ENCODE results near the gene SLC41A3. TPM values are rescaled to one million over a fixed set of nuclear protein-coding genes. Genes with fewer than 3 reads are reported as not detected.
A peak's percentile ranks its signal among the peaks of the same experiment; 100 is the strongest.

The SLC41A3 gene
- total RNA-seq, 1 donor from 2014 or later: 62.9 TPM

- H3K27ac ChIP-seq: no peak overlapping the region
- H3K4me3 ChIP-seq: no peak overlapping the region
- TF ChIP-seq, protein P1, sequence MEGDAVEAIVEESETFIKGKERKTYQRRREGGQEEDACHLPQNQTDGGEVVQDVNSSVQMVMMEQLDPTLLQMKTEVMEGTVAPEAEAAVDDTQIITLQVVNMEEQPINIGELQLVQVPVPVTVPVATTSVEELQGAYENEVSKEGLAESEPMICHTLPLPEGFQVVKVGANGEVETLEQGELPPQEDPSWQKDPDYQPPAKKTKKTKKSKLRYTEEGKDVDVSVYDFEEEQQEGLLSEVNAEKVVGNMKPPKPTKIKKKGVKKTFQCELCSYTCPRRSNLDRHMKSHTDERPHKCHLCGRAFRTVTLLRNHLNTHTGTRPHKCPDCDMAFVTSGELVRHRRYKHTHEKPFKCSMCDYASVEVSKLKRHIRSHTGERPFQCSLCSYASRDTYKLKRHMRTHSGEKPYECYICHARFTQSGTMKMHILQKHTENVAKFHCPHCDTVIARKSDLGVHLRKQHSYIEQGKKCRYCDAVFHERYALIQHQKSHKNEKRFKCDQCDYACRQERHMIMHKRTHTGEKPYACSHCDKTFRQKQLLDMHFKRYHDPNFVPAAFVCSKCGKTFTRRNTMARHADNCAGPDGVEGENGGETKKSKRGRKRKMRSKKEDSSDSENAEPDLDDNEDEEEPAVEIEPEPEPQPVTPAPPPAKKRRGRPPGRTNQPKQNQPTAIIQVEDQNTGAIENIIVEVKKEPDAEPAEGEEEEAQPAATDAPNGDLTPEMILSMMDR (IDR thresholded peaks at IDR 0.05): no peak
- TF ChIP-seq POLR2A (IDR thresholded peaks at IDR 0.05): no peak
- no peak for TF ChIP-seq POLR2AphosphoS5 (IDR thresholded peaks at IDR 0.05; ENCODE audit: insufficient read depth in 1 of 2, low read depth in 1 of 2)
- no peaks in the 10 kb centered on the region for H3K4me1 ChIP-seq
- peak in 1 of 2 donors; percentile 72 for DNase-seq (ENCODE audit: extremely low spot score in 2 of 2)
- H3K27me3 ChIP-seq: no peaks in the 10 kb centered on the region
- intact Hi-C loops (cut with DNase I): no loop called here
- peaks cover 0 to 32% of the 10 kb centered on the region in 2 donors for H3K36me3 ChIP-seq
- H3K9me3 ChIP-seq: no peaks in the 10 kb centered on the region
Measured at GRCh38 chr3:126015075-126015474, 68.8 kb downstream of the SLC41A3 start.

DNA sequence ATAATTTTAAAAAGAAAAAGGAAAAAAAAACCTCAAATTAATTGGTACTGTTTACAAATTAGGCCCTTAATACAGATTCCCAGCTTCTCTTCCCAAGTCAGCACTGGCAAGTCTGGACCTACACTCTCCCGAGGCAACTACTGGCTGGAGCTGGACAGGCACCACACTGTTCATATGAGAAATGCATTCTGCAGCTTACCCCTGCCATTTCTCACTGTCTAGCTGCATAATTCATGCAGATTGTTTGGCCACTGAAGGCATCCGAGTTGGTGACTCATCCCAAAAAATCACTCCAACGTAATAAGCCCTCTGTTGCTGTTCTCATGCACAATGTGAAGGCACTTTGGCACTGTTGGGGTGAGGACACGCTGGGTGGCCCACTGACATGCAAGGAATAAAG lies 69.7 kb downstream of the SLC41A3 start:
- peak; percentile 60 to 74 for DNase-seq (ENCODE audit: extremely low spot score in 2 of 2)
- intact Hi-C loops (cut with DNase I): no loop called here
- H3K36me3 ChIP-seq: peaks cover 0 to 32% of the 10 kb centered on the region in 2 donors

DNA sequence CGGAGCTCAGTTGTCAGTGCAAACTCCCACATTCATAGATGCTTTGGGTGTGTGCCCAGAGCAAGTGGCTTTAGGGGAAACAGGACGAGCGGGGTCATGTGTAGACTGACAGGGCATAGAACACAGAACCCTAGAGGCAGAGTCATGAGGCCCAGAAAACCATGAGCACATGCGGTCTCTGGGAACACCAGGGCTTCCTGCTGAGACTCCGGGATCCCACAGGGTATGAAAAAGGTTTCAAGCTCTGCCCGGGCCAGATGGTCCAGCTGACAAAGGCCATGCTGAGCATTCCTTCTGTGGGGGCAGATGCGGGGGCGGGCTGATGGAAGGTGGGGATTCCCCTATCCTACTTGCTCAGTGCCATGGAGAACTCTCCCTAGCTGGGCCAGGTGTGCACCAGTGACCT lies 70.2 kb downstream of the SLC41A3 start:
- intact Hi-C loops (cut with DNase I): no loop called here
- no peaks in the 10 kb centered on the region for H3K27me3 ChIP-seq
- H3K9me3 ChIP-seq: no peaks in the 10 kb centered on the region
- H3K36me3 ChIP-seq: peaks cover 0 to 33% of the 10 kb centered on the region in 2 donors
- DNase-seq (ENCODE audit: extremely low spot score in 2 of 2): peak in 1 of 2 donors; percentile 71
- H3K4me1 ChIP-seq: no peaks in the 10 kb centered on the region
- no peak overlapping the region for H3K27ac ChIP-seq
- TF ChIP-seq, protein P1 (IDR thresholded peaks at IDR 0.05): no peak
- TF ChIP-seq POLR2A (IDR thresholded peaks at IDR 0.05) (no peak), POLR2AphosphoS5 (IDR thresholded peaks at IDR 0.05; ENCODE audit: insufficient read depth in 1 of 2, low read depth in 1 of 2) (no peak)
- H3K4me3 ChIP-seq: no peak overlapping the region

More for the DNA sequence above, 69.7 kb downstream of the SLC41A3 start:
- no peak overlapping the region for H3K4me3 ChIP-seq
- H3K4me1 ChIP-seq: no peaks in the 10 kb centered on the region
- H3K27me3 ChIP-seq: no peaks in the 10 kb centered on the region
- H3K27ac ChIP-seq: no peak overlapping the region
- TF ChIP-seq, protein P1 (IDR thresholded peaks at IDR 0.05): no peak
- TF ChIP-seq POLR2A (IDR thresholded peaks at IDR 0.05) (no peak), POLR2AphosphoS5 (IDR thresholded peaks at IDR 0.05; ENCODE audit: insufficient read depth in 1 of 2, low read depth in 1 of 2) (no peak)
- no peaks in the 10 kb centered on the region for H3K9me3 ChIP-seq

DNA sequence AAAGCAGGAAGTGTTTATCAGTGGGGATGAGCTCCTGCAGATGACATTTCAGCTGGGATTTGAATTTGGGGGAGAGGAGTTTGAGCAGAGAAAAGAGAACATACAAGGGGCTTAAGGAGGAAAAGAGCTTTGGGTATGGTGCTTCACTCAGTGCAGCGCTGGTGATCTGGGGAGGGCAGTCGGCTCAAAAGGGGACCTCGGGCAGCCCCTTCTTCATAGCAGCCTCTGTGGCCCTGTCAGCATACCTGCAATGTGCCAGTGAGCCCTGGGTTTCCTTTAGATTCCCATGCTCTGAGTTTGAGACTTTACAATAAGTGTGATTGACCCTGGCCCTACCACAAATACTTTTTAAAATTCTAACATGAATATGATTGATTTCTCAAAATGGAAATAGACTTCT lies 74.7 kb downstream of the SLC41A3 start:
- no peaks in the 10 kb centered on the region for H3K9me3 ChIP-seq
- no peaks in the 10 kb centered on the region for H3K27me3 ChIP-seq
- DNase-seq (ENCODE audit: extremely low spot score in 2 of 2): no peak
- intact Hi-C loops (cut with DNase I): no loop called here
- TF ChIP-seq POLR2AphosphoS5 (IDR thresholded peaks at IDR 0.05; ENCODE audit: insufficient read depth in 1 of 2, low read depth in 1 of 2) (no peak), POLR2A (IDR thresholded peaks at IDR 0.05) (no peak)
- TF ChIP-seq, protein P1 (IDR thresholded peaks at IDR 0.05): no peak
- peaks cover 0 to 55% of the 10 kb centered on the region in 2 donors for H3K36me3 ChIP-seq
- H3K27ac ChIP-seq: no peak overlapping the region
- no peaks in the 10 kb centered on the region for H3K4me1 ChIP-seq
- no peak overlapping the region for H3K4me3 ChIP-seq

GRCh38 chr3:126008219-126008618 lies 75.7 kb downstream of the SLC41A3 start:
- H3K27me3 ChIP-seq: no peaks in the 10 kb centered on the region
- peak in 1 of 2 donors; percentile 52 for DNase-seq (ENCODE audit: extremely low spot score in 2 of 2)
- no peak overlapping the region for H3K27ac ChIP-seq
- no peaks in the 10 kb centered on the region for H3K9me3 ChIP-seq
- no peak for TF ChIP-seq POLR2A (IDR thresholded peaks at IDR 0.05)
- TF ChIP-seq, protein P1 (IDR thresholded peaks at IDR 0.05): no peak
- TF ChIP-seq POLR2AphosphoS5 (IDR thresholded peaks at IDR 0.05; ENCODE audit: insufficient read depth in 1 of 2, low read depth in 1 of 2): no peak
- no peak overlapping the region for H3K4me3 ChIP-seq
- peaks cover 0 to 46% of the 10 kb centered on the region in 2 donors for H3K36me3 ChIP-seq
- H3K4me1 ChIP-seq: no peaks in the 10 kb centered on the region
- intact Hi-C loops (cut with DNase I): no loop called here
